Suppressor macrophage treated with lipopolysaccharide for 4 hours (primary cell): ENCODE measurements around the gene ZNF426.

Experiments used
- DNase-seq: peaks from one replicate; pipeline ENCODE4 v3.0.0-alpha.2; 2020

Gene ZNF426

GRCh38 chr19:9494096-9494495, 44.3 kb downstream of the ZNF426 start:
- DNase-seq = no peak

GRCh38 chr19:9487016-9487415, 51.4 kb downstream of the ZNF426 start:
- DNase-seq = no peak

- no peak for DNase-seq
Observed at GRCh38 chr19:9485140-9485539, 53.3 kb downstream of the ZNF426 start.

- no peak for DNase-seq
Observed at GRCh38 chr19:9474975-9475374, 63.5 kb downstream of the ZNF426 start.
